K562 (cell line): ENCODE measurements around the gene NKIRAS1. TPM values are rescaled to one million over a fixed set of nuclear protein-coding genes. Genes with fewer than 3 reads are reported as not detected.

Experiments used
- BRF1 ChIP-seq: IDR thresholded peaks from 3 replicates; pipeline ENCODE4 v1.6.1; 2011; ENCODE audit warnings: borderline replicate concordance, mild to moderate bottlenecking; ENCODE audit not compliant: insufficient read length; ENCODE audit errors: extremely low read depth
- CBFA2T3 ChIP-seq: fragments of 450-650 bp; IDR thresholded peaks from 2 replicates; pipeline ENCODE4 v1.6.1; 2017
- FOXJ2 ChIP-seq: fragments of 200-800 bp; sonication (Bioruptor generic); IDR thresholded peaks from 2 replicates; pipeline ENCODE4 v1.6.1; 2016; ENCODE audit warnings: missing genetic modification characterization, missing compliant biosample characterization
- YY1 ChIP-seq, 3 experiments: IDR thresholded peaks; 2 replicates each; pipeline ENCODE4 v1.6.1; 2011; ENCODE audit warnings: low read length in 2 of 3, mild to moderate bottlenecking in 2 of 3, moderate library complexity in 2 of 3, borderline replicate concordance in 1 of 3, control low read depth in 1 of 3, low read depth in 1 of 3; ENCODE audit not compliant: insufficient read depth in 3 of 3, insufficient replicate concordance in 2 of 3, control insufficient read depth in 1 of 3, insufficient read length in 1 of 3; ENCODE audit errors: extremely low read depth in 1 of 3
- ZNF436 ChIP-seq: fragments of 250-450, 450-650 bp; sonication (Bioruptor Pico); formaldehyde crosslinking; IDR thresholded peaks from 2 replicates; pipeline ENCODE4 v1.7.0; 2020; ENCODE audit warnings: mild to moderate bottlenecking
- ZNF57 ChIP-seq: fragments of 450-650 bp; formaldehyde crosslinking; IDR thresholded peaks from 2 replicates; pipeline ENCODE4 v1.4.0; 2020; ENCODE audit warnings: mild to moderate bottlenecking, moderate library complexity
- ZZZ3 ChIP-seq: fragments of 450-650 bp; IDR thresholded peaks from 2 replicates; pipeline ENCODE4 v1.6.1; 2016; ENCODE audit warnings: antibody characterized with exemption, mild to moderate bottlenecking, moderate library complexity
- polyA plus RNA-seq, 8 experiments: library from polyadenylated mRNA; depleted of rRNA in 4 of 8; stranded (reverse) in 5 of 8; unstranded in 3 of 8; fragments of >200 nt; fragmentation: Nextera tagmentation in 2 of 8; fragmentation: Illumina TruSeq in 1 of 8; extraction: Ambion mirVana in 2 of 8; extraction: Trizol in 1 of 8; gene quantifications; 2 replicates each; pipeline versions ENCODE4 v1.2.1 to v1.2.3, GENCODE V29; 2011 to 2014; ENCODE audit warnings: inconsistent platforms in 1 of 8, missing spikeins in 1 of 8
- total RNA-seq, 7 experiments: library from RNA; depleted of rRNA in 6 of 7; stranded (reverse); fragments of >200 nt in 6 of 7; fragmentation: Illumina TruSeq in 2 of 7; extraction: Trizol in 2 of 7; gene quantifications; 2 replicates each; pipeline versions ENCODE4 v1.2.1 to v1.2.3, GENCODE V29; 2011 to 2021; ENCODE audit warnings: low replicate concordance in 1 of 7
- TF ChIP-seq, protein P1 (sequence below): fragments of 450-650 bp; IDR thresholded peaks from 2 replicates; pipeline ENCODE4 v1.6.1; 2017; ENCODE audit warnings: antibody characterized with exemption
- TF ChIP-seq, protein P2 (sequence below): fragments of 450-650 bp; IDR thresholded peaks from 2 replicates; pipeline ENCODE4 v1.6.1; 2017; ENCODE audit warnings: antibody characterized with exemption, mild to moderate bottlenecking
- TF ChIP-seq, protein P3 (sequence below): fragments of 250-450 bp; sonication (Bioruptor Pico); IDR thresholded peaks from 2 replicates; pipeline ENCODE4 v1.5.0; 2021
- TF ChIP-seq, protein P4 (sequence below), 2 experiments: IDR thresholded peaks in 1 of 2; conservative IDR thresholded peaks in 1 of 2; 2 replicates each; pipeline ENCODE4 v1.6.1; 2016; ENCODE audit warnings: low read depth in 2 of 2, mild to moderate bottlenecking in 1 of 2, missing compliant biosample characterization in 1 of 2, missing genetic modification characterization in 1 of 2, moderate library complexity in 1 of 2

The NKIRAS1 gene
- total and polyA plus RNA-seq, 9 of the 15 experiments (the other 6 are each of a cell fraction or from before 2014, with no cell fraction given) = 5.1 to 10.3 (median 6.3) TPM

DNA sequence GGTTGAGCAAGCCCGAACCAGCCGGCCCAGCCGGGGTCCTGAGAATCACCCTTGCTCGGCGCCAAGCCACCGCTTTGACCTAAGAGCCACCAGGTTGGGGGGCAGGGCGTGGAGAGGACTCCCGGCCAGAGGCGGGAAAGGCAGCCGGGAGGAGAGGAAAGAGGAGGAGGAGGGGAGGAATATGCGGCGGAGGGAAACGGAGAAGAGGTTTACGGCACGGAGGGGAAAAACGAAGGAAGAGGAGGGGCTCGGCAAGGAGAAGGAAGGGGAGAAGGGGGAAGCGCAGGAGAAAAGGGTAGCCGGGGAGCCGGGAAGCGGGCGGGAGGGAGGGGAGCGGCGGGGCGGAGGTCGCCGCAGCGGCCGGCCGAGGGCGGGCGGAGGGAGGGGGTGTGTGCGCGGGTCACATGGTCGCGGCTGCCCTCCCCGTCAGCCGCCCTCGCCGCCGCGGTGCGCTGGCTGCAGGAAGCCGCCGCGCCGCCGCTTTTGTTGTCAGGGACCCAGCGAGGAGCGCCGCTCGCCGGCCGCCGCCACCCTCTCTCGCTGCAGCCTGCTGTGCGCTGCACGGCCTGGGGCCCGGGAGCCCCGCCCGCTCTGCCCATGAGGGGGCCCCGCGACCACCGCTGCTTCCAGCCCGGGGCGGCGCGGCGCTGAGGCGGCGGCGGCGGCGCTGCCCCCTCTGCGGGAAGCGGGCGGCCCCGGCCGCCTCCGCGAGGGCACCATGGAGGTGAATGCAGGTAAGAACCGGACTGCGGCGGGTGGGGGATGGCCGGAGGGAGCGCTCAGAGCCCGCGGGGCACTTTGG lies 28.3 kb upstream of the NKIRAS1 start, which contains the start of gene NR1D2 (continued):
- TF ChIP-seq ZNF436 (no peak), ZNF57 (no peak), YY1 (IDR thresholded peaks at IDR 0.05; ENCODE audit: borderline replicate concordance in 1 of 3, control insufficient read depth in 1 of 3, extremely low read depth in 1 of 3, insufficient read depth in 3 of 3, insufficient read length in 1 of 3, insufficient replicate concordance in 2 of 3, low read depth in 1 of 3, low read length in 2 of 3) (peak in 1 of 3 experiments; percentile 24), BRF1 (no peak), CBFA2T3 (no peak), FOXJ2 (tag) (no peak; the same call in 1 of the 2 replicates), ZZZ3 (no peak)
- TF ChIP-seq, protein P1, sequence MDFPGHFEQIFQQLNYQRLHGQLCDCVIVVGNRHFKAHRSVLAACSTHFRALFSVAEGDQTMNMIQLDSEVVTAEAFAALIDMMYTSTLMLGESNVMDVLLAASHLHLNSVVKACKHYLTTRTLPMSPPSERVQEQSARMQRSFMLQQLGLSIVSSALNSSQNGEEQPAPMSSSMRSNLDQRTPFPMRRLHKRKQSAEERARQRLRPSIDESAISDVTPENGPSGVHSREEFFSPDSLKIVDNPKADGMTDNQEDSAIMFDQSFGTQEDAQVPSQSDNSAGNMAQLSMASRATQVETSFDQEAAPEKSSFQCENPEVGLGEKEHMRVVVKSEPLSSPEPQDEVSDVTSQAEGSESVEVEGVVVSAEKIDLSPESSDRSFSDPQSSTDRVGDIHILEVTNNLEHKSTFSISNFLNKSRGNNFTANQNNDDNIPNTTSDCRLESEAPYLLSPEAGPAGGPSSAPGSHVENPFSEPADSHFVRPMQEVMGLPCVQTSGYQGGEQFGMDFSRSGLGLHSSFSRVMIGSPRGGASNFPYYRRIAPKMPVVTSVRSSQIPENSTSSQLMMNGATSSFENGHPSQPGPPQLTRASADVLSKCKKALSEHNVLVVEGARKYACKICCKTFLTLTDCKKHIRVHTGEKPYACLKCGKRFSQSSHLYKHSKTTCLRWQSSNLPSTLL = 0 out of 2 replicates have a peak, but pooled peaks have one; percentile 39
- TF ChIP-seq, protein P2, sequence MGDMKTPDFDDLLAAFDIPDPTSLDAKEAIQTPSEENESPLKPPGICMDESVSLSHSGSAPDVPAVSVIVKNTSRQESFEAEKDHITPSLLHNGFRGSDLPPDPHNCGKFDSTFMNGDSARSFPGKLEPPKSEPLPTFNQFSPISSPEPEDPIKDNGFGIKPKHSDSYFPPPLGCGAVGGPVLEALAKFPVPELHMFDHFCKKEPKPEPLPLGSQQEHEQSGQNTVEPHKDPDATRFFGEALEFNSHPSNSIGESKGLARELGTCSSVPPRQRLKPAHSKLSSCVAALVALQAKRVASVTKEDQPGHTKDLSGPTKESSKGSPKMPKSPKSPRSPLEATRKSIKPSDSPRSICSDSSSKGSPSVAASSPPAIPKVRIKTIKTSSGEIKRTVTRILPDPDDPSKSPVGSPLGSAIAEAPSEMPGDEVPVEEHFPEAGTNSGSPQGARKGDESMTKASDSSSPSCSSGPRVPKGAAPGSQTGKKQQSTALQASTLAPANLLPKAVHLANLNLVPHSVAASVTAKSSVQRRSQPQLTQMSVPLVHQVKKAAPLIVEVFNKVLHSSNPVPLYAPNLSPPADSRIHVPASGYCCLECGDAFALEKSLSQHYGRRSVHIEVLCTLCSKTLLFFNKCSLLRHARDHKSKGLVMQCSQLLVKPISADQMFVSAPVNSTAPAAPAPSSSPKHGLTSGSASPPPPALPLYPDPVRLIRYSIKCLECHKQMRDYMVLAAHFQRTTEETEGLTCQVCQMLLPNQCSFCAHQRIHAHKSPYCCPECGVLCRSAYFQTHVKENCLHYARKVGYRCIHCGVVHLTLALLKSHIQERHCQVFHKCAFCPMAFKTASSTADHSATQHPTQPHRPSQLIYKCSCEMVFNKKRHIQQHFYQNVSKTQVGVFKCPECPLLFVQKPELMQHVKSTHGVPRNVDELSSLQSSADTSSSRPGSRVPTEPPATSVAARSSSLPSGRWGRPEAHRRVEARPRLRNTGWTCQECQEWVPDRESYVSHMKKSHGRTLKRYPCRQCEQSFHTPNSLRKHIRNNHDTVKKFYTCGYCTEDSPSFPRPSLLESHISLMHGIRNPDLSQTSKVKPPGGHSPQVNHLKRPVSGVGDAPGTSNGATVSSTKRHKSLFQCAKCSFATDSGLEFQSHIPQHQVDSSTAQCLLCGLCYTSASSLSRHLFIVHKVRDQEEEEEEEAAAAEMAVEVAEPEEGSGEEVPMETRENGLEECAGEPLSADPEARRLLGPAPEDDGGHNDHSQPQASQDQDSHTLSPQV = no peak
- TF ChIP-seq, protein P3, sequence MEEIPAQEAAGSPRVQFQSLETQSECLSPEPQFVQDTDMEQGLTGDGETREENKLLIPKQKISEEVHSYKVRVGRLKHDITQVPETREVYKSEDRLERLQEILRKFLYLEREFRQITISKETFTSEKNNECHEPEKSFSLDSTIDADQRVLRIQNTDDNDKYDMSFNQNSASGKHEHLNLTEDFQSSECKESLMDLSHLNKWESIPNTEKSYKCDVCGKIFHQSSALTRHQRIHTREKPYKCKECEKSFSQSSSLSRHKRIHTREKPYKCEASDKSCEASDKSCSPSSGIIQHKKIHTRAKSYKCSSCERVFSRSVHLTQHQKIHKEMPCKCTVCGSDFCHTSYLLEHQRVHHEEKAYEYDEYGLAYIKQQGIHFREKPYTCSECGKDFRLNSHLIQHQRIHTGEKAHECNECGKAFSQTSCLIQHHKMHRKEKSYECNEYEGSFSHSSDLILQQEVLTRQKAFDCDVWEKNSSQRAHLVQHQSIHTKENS (CRISPR knock-in tag) = no peak
- TF ChIP-seq, protein P4, sequence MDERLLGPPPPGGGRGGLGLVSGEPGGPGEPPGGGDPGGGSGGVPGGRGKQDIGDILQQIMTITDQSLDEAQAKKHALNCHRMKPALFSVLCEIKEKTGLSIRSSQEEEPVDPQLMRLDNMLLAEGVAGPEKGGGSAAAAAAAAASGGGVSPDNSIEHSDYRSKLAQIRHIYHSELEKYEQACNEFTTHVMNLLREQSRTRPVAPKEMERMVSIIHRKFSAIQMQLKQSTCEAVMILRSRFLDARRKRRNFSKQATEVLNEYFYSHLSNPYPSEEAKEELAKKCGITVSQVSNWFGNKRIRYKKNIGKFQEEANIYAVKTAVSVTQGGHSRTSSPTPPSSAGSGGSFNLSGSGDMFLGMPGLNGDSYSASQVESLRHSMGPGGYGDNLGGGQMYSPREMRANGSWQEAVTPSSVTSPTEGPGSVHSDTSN (CRISPR knock-in tag; IDR thresholded peaks at IDR 0.05; ENCODE audit: low read depth) = no peak
- TF ChIP-seq, protein P4 (tag; conservative IDR thresholded peaks at IDR 0.05; ENCODE audit: low read depth) = no peak
